Measurements from ENCODE around the gene NDRG2. TPM values are rescaled to one million over a fixed set of nuclear protein-coding genes. Genes with fewer than 3 reads are reported as not detected.
A peak's percentile ranks its signal among the peaks of the same experiment; 100 is the strongest.

Gene NDRG2
- total RNA-seq, 1 experiment from 2014 or later = 0.82 TPM

DNA sequence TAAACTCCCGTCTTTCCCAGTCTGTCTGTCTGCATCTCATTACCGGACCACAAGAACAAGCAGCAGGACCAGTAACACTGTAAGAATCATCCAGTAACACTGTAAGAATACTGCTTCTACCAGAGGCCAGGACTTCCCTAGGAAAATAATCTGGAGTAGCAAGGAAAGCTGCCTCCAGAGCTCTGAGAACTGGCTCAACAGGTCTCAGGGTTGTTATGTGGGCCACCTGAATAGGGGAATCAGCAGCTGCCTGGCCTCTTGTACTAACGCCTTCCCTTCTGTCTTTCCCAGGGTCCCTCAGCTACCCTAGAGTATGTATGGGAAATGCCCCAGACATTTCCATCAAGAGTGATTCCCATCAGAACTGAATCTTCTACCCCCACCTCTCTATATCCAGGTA lies 26.7 kb downstream of the NDRG2 start:
- DNase-seq (ENCODE audit: unreplicated experiment) = no peak
- CTCF ChIA-PET = interaction anchor here (0.6 to 13.0 kb wide), 16 partner anchors 9 to 695 kb away, joined by 3 to 213 read pairs (median 5); partner anchors contain the start of gene ARHGEF40
- Mint-ChIP-seq H3K4me1 (ENCODE audit: insufficient read depth, unreplicated experiment) (peaks cover 18% of the 10 kb centered on the region), H3K36me3 (ENCODE audit: insufficient read depth, unreplicated experiment) (peaks cover 50% of the 10 kb centered on the region), H3K27me3 (ENCODE audit: insufficient read depth, unreplicated experiment) (no peaks in the 10 kb centered on the region), H3K9me3 (ENCODE audit: unreplicated experiment) (no peaks in the 10 kb centered on the region), H3K27ac (ENCODE audit: low read depth, unreplicated experiment) (peak overlapping the region; percentile 73), H3K4me3 (ENCODE audit: unreplicated experiment) (peak overlapping the region; percentile 8)
- intact Hi-C loops (cut with micrococcal nuclease) = no loop called here
- TF ChIP-seq, protein P1, sequence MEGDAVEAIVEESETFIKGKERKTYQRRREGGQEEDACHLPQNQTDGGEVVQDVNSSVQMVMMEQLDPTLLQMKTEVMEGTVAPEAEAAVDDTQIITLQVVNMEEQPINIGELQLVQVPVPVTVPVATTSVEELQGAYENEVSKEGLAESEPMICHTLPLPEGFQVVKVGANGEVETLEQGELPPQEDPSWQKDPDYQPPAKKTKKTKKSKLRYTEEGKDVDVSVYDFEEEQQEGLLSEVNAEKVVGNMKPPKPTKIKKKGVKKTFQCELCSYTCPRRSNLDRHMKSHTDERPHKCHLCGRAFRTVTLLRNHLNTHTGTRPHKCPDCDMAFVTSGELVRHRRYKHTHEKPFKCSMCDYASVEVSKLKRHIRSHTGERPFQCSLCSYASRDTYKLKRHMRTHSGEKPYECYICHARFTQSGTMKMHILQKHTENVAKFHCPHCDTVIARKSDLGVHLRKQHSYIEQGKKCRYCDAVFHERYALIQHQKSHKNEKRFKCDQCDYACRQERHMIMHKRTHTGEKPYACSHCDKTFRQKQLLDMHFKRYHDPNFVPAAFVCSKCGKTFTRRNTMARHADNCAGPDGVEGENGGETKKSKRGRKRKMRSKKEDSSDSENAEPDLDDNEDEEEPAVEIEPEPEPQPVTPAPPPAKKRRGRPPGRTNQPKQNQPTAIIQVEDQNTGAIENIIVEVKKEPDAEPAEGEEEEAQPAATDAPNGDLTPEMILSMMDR (IDR thresholded peaks at IDR 0.05; ENCODE audit: unreplicated experiment) = no peak
- POLR2A ChIA-PET = interaction anchor here (1.0 to 3.2 kb wide), 4 partner anchors 8 to 24 kb away, joined by 4 to 28 read pairs (median 6); partner anchors contain the start of gene METTL17
- no TSS peak for BruUV-seq (replicated peaks)

DNA sequence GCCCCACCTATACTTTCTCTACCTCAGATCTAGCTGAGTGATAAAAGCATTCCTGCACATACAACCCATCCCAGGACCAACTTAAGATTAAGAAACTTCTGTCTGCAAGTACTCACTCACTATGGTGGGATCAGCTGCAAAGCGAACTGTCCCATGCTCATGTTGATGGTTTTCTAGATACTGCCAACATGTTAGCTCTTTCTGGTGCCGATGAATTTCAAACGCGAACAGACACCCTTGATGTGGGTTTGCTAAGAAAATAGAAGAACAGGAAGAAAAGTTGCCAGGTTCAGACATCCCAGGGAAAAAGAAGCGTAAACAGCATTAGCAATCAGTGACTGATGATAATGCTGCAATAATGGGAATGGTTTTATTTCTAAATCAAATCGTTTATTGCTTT lies 27.3 kb downstream of the NDRG2 start:
- no peak overlapping the region for H3K4me3 Mint-ChIP-seq (ENCODE audit: unreplicated experiment)
- intact Hi-C loops (cut with micrococcal nuclease) = no loop called here
- CTCF ChIA-PET = interaction anchor here (0.6 to 13.0 kb wide), 13 partner anchors 8 to 468 kb away, joined by 3 to 213 read pairs (median 6); partner anchors contain the start of gene ARHGEF40

DNA sequence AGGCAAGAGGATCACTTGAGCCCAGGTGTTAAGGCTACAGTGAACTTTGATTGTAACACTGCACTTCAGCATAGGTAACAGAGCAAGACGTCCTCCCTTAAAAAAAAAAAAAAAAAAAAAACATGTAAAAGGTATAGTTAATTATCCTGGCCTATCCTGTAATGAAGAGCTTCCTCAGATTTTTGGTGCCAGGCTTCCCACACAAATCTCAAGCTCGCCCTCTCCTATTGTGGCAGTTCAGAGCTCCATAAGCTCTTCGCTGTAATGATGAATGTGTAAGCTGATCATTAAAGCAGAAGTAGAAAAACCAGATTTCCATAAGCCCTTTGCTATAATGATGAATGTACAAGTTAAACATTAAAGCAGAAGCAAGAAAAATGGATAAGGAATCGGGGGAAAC lies 27.7 kb downstream of the NDRG2 start:
- H3K36me3 Mint-ChIP-seq (ENCODE audit: insufficient read depth, unreplicated experiment) = peaks cover 60% of the 10 kb centered on the region
- ChIA-PET POLR2A (interaction anchor here (0.5 to 3.2 kb wide), 2 partner anchors 9 to 27 kb away, joined by 4 to 28 read pairs; no protein-coding TSS in a partner anchor), CTCF (interaction anchor here (0.6 to 13.0 kb wide), 12 partner anchors 8 to 1976 kb away, joined by 3 to 213 read pairs (median 6); partner anchors contain the start of gene ARHGEF40)
- TF ChIP-seq, protein P1 (IDR thresholded peaks at IDR 0.05; ENCODE audit: unreplicated experiment) = no peak
- H3K4me1 Mint-ChIP-seq (ENCODE audit: insufficient read depth, unreplicated experiment) = peaks cover 18% of the 10 kb centered on the region
- intact Hi-C loops (cut with micrococcal nuclease) = no loop called here
- H3K9me3 Mint-ChIP-seq (ENCODE audit: unreplicated experiment) = no peaks in the 10 kb centered on the region
- no peak for DNase-seq (ENCODE audit: unreplicated experiment)
- no peaks in the 10 kb centered on the region for H3K27me3 Mint-ChIP-seq (ENCODE audit: insufficient read depth, unreplicated experiment)
- no peak overlapping the region for H3K27ac Mint-ChIP-seq (ENCODE audit: low read depth, unreplicated experiment)
- H3K4me3 Mint-ChIP-seq (ENCODE audit: unreplicated experiment) = no peak overlapping the region
- BruUV-seq (replicated peaks) = no TSS peak

More for the DNA sequence above, 27.3 kb downstream of the NDRG2 start:
- Mint-ChIP-seq H3K36me3 (ENCODE audit: insufficient read depth, unreplicated experiment) (peaks cover 56% of the 10 kb centered on the region), H3K27me3 (ENCODE audit: insufficient read depth, unreplicated experiment) (no peaks in the 10 kb centered on the region), H3K9me3 (ENCODE audit: unreplicated experiment) (no peaks in the 10 kb centered on the region), H3K27ac (ENCODE audit: low read depth, unreplicated experiment) (no peak overlapping the region), H3K4me1 (ENCODE audit: insufficient read depth, unreplicated experiment) (peaks cover 18% of the 10 kb centered on the region)
- BruUV-seq (replicated peaks) = no TSS peak
- POLR2A ChIA-PET = interaction anchor here (0.5 to 3.2 kb wide), 5 partner anchors 7 to 27 kb away, joined by 4 to 28 read pairs (median 5); partner anchors contain the start of gene METTL17
- TF ChIP-seq, protein P1 (IDR thresholded peaks at IDR 0.05; ENCODE audit: unreplicated experiment) = no peak
- no peak for DNase-seq (ENCODE audit: unreplicated experiment)

DNA sequence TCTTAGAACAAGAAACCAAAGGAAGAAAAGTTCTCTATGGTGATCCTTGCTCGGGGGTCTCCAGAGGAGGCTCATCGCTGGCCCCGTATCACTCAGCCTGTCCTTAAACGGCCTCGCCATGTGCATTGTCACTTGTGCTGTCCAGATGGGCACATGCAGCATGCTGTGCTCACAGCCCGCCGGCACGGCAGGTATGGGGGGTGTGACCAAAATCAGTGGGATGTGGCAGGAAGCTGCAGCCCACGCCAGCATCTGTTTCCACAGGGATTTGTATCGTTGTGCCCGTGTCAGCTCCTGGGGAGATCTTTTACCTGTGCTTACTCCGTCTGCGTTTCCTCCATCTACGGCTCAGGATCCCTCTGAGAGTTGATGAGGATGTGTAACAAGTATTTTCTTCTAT lies 28.3 kb downstream of the NDRG2 start:
- no TSS peak for BruUV-seq (replicated peaks)

More for the DNA sequence above, 28.3 kb downstream of the NDRG2 start:
- ChIA-PET POLR2A (interaction anchor here (3.2 kb wide), 1 partner anchor 9 kb away, joined by 28 read pairs; no protein-coding TSS in a partner anchor), CTCF (interaction anchor here (0.6 to 13.0 kb wide), 9 partner anchors 9 to 1976 kb away, joined by 3 to 213 read pairs (median 9); no protein-coding TSS in a partner anchor)
- Mint-ChIP-seq H3K27me3 (ENCODE audit: insufficient read depth, unreplicated experiment) (no peaks in the 10 kb centered on the region), H3K27ac (ENCODE audit: low read depth, unreplicated experiment) (no peak overlapping the region), H3K4me1 (ENCODE audit: insufficient read depth, unreplicated experiment) (peaks cover 18% of the 10 kb centered on the region), H3K4me3 (ENCODE audit: unreplicated experiment) (no peak overlapping the region), H3K9me3 (ENCODE audit: unreplicated experiment) (no peaks in the 10 kb centered on the region), H3K36me3 (ENCODE audit: insufficient read depth, unreplicated experiment) (peaks cover 65% of the 10 kb centered on the region)
- no peak for DNase-seq (ENCODE audit: unreplicated experiment)
- TF ChIP-seq, protein P1 (IDR thresholded peaks at IDR 0.05; ENCODE audit: unreplicated experiment) = no peak
- intact Hi-C loops (cut with micrococcal nuclease) = no loop called here

Measured in MCF 10A (cell line).